Skeletal muscle cell (primary cell): ENCODE results near the gene CCDC171.
"Not testable (repeated sequence)": the region's sequence is repeated elsewhere in the genome, so short reads cannot be mapped to it uniquely, and the experiment has no call there.

ENCODE experiments used
- DNase-seq: peaks from one replicate; pipeline ENCODE4 v3.0.0-alpha.2; 2010; ENCODE audit warnings: low read depth
- H3K4me3 ChIP-seq: 2 replicates; pipeline ENCODE4 v1.5.1; 2011; ENCODE audit warnings: low read depth, mild to moderate bottlenecking, control low read depth, low read length, moderate library complexity

The CCDC171 gene

GRCh38 chr9:15641291-15641690 is 88.4 kb downstream of the CCDC171 start:
- H3K4me3 ChIP-seq = no peak overlapping the region
- DNase-seq = no peak

- H3K4me3 ChIP-seq = no peak overlapping the region
These were observed 89.6 kb downstream of the CCDC171 start for GRCh38 chr9:15642369-15642962.

GRCh38 chr9:15670246-15670645 is 117.4 kb downstream of the CCDC171 start:
- H3K4me3 ChIP-seq = no peak overlapping the region
- no peak for DNase-seq

More at GRCh38 chr9:15642369-15642962, 89.6 kb downstream of the CCDC171 start:
- DNase-seq = peak; percentile 3

GRCh38 chr9:15670894-15671293 is 118.1 kb downstream of the CCDC171 start:
- H3K4me3 ChIP-seq = no peak overlapping the region
- DNase-seq = no peak

GRCh38 chr9:15693701-15694100 is 140.9 kb downstream of the CCDC171 start:
- no peak for DNase-seq
- H3K4me3 ChIP-seq = no peak overlapping the region

GRCh38 chr9:15696979-15697378 is 144.1 kb downstream of the CCDC171 start:
- no peak overlapping the region for H3K4me3 ChIP-seq
- no peak for DNase-seq

GRCh38 chr9:15697446-15697851 is 144.6 kb downstream of the CCDC171 start:
- no peak overlapping the region for H3K4me3 ChIP-seq
- peak; percentile 60 for DNase-seq

- DNase-seq, H3K4me3 ChIP-seq: not testable (repeated sequence)
These were observed 147.2 kb downstream of the CCDC171 start for GRCh38 chr9:15699876-15700559.

- no peak for DNase-seq
- no peak overlapping the region for H3K4me3 ChIP-seq
These were observed 154.2 kb downstream of the CCDC171 start for GRCh38 chr9:15707000-15707399.

- DNase-seq = peak; percentile 41
- no peak overlapping the region for H3K4me3 ChIP-seq
These were observed 158.7 kb downstream of the CCDC171 start for GRCh38 chr9:15711531-15711930.

- DNase-seq = peak; percentile 39
These were observed 159.1 kb downstream of the CCDC171 start for GRCh38 chr9:15711931-15712330.

GRCh38 chr9:15714746-15715145 is 161.9 kb downstream of the CCDC171 start:
- H3K4me3 ChIP-seq = no peak overlapping the region
- DNase-seq = no peak

More at GRCh38 chr9:15711931-15712330, 159.1 kb downstream of the CCDC171 start:
- no peak overlapping the region for H3K4me3 ChIP-seq

- DNase-seq = no peak
- H3K4me3 ChIP-seq = no peak overlapping the region
These were observed 164.6 kb downstream of the CCDC171 start for GRCh38 chr9:15717290-15717967.

- H3K4me3 ChIP-seq = no peak overlapping the region
- no peak for DNase-seq
These were observed 165.6 kb downstream of the CCDC171 start for GRCh38 chr9:15718423-15718822.

GRCh38 chr9:15720861-15721260 is 168.0 kb downstream of the CCDC171 start:
- no peak for DNase-seq
- no peak overlapping the region for H3K4me3 ChIP-seq

GRCh38 chr9:15722888-15723287 is 170.0 kb downstream of the CCDC171 start:
- no peak overlapping the region for H3K4me3 ChIP-seq
- peak; percentile 7 for DNase-seq

GRCh38 chr9:15724016-15724415 is 171.2 kb downstream of the CCDC171 start:
- H3K4me3 ChIP-seq = no peak overlapping the region
- DNase-seq = peak; percentile 39

GRCh38 chr9:15724612-15725011 is 171.8 kb downstream of the CCDC171 start:
- DNase-seq = no peak
- no peak overlapping the region for H3K4me3 ChIP-seq

GRCh38 chr9:15725953-15726352 is 173.1 kb downstream of the CCDC171 start:
- no peak for DNase-seq
- no peak overlapping the region for H3K4me3 ChIP-seq

GRCh38 chr9:15729507-15729906 is 176.7 kb downstream of the CCDC171 start:
- no peak overlapping the region for H3K4me3 ChIP-seq
- no peak for DNase-seq
